ENCODE data around the gene ARHGEF4.

The ARHGEF4 gene

DNA sequence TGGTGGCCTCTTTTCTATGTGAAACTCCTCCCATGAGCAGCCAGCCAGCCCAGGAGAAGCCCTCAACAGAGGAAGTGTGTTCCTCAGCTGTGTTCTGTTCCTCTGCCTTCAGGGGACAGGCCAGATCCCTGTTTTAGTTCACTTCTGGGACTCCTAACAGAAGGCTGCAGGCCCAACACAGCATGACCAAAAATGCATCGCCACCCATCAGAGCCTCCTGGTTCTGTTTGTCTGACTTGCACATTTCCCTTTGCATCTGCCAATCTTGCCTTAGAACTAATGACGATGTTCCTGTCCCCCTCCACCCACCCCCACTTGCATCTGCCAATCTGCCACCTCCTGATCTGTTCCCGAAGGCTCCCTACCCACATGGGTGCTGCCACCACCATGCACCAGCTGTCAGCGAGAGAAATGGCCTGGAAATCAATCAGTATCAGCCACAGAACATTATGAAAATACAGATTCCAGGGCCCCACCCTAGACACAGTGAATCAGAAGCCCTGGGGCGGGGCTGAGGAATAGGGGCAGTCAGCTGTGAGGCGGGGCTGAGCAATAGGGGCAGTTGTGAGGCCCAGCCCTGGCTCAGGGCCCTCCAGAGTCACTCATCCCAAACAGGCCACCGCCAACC, 205.5 kb downstream of the ARHGEF4 start:
- Histone ChIP-seq H3K27me3 (ENCODE audit: insufficient read depth, low read length) (no peaks in the 10 kb centered on the region), H3K27ac (ENCODE audit: low read depth, low read length) (no peak overlapping the region), H3K9me3 (ENCODE audit: insufficient read depth, low read depth, low read length) (peaks cover 3% of the 10 kb centered on the region), H3K18ac (ENCODE audit: low read length) (no peak overlapping the region), H3K23ac (ENCODE audit: low read length) (no peak overlapping the region), H4K12ac (ENCODE audit: low read depth, low read length) (no peak overlapping the region), H4K8ac (ENCODE audit: low read depth, low read length) (no peak overlapping the region), H3K79me1 (ENCODE audit: low read length) (no peaks in the 10 kb centered on the region), H3K4me3 (ENCODE audit: low read depth, low read length) (no peak overlapping the region), H3K4me2 (ENCODE audit: low read length) (no peak overlapping the region), H2AK5ac (ENCODE audit: low read length) (no peak overlapping the region), H3K4ac (ENCODE audit: low read depth, low read length) (no peak overlapping the region), H3K14ac (ENCODE audit: low read length) (no peak overlapping the region), H2BK120ac (ENCODE audit: insufficient read depth, low read length, poor library complexity) (no peak overlapping the region), H3K79me2 (ENCODE audit: control insufficient read depth, insufficient read depth, low read length, poor library complexity) (no peaks in the 10 kb centered on the region), H3K36me3 (ENCODE audit: control insufficient read depth in 1 of 2, insufficient read depth in 2 of 2, low read length in 2 of 2) (peaks cover 12 to 13% of the 10 kb centered on the region in 2 experiments), H4K91ac (ENCODE audit: low read depth, low read length) (no peak overlapping the region), H3K9ac (ENCODE audit: low read length) (no peak overlapping the region), H2AFZ (ENCODE audit: insufficient read depth, low read length, poor library complexity) (no peak overlapping the region), H3K4me1 (ENCODE audit: control insufficient read depth in 1 of 2, insufficient read depth in 2 of 2, low read length in 2 of 2) (peaks cover 4 to 11% of the 10 kb centered on the region in 2 experiments), H2BK12ac (ENCODE audit: low read length) (no peak overlapping the region), H2BK5ac (ENCODE audit: low read depth, low read length, poor library complexity) (no peak overlapping the region)
- WGBS (ENCODE audit: extremely low coverage, insufficient coverage, insufficient read length), result no CpG with 5 or more reads among the region's 7 CpGs
- DNase-seq, result peak; percentile 81 to 84

DNA sequence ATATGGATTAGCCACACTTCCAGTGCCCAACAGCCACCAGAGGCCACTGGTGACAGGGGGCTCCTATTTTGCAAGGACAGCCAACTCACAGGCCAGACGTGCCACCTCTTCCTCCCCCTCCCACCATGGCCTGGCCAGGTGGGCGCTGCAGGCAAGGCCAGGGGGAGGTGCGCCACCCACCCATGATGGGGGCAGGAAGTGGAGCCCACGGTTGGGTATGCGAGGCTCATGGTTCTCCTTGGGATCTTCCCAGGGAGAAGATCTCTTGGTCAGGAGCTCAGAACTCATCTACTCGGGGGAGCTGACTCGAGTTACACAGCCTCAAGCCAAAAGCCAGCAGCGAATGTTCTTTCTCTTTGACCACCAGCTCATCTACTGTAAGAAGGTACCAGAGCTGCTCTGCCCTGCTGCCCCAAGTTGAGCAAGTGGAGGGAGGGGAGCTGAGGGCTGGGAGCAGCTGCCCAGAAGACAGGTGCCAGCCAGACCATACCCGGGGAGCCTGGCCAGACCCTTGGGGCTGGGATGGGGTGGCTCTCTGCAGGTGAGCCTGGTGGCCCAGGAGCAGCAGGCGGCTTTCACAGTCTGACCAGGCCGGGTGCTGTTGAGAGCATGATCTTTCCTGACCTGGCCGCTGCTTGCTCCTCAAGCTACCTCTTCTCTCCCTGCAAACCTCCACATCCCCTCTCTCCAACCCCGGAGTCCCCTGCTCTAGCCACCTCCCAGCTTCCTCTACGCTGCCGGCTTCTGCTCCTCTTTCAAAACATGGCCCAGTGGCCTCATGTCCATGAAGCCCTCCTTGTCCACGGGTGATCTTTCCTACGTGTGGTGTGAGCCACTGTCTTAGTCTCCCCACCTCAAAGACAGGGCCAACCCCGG, 206.7 kb downstream of the ARHGEF4 start:
- Histone ChIP-seq H3K14ac (ENCODE audit: low read length) (no peak overlapping the region), H2BK5ac (ENCODE audit: low read depth, low read length, poor library complexity) (no peak overlapping the region), H3K4ac (ENCODE audit: low read depth, low read length) (no peak overlapping the region), H4K12ac (ENCODE audit: low read depth, low read length) (no peak overlapping the region), H3K18ac (ENCODE audit: low read length) (no peak overlapping the region), H3K79me2 (ENCODE audit: control insufficient read depth, insufficient read depth, low read length, poor library complexity) (no peaks in the 10 kb centered on the region), H2BK12ac (ENCODE audit: low read length) (no peak overlapping the region), H3K4me2 (ENCODE audit: low read length) (no peak overlapping the region), H3K79me1 (ENCODE audit: low read length) (no peaks in the 10 kb centered on the region), H2AFZ (ENCODE audit: insufficient read depth, low read length, poor library complexity) (no peak overlapping the region), H3K36me3 (ENCODE audit: control insufficient read depth in 1 of 2, insufficient read depth in 2 of 2, low read length in 2 of 2) (peaks cover 19 to 21% of the 10 kb centered on the region in 2 experiments), H3K9ac (ENCODE audit: low read length) (no peak overlapping the region), H3K27ac (ENCODE audit: low read depth, low read length) (no peak overlapping the region), H3K27me3 (ENCODE audit: insufficient read depth, low read length) (no peaks in the 10 kb centered on the region), H4K91ac (ENCODE audit: low read depth, low read length) (no peak overlapping the region), H3K4me1 (ENCODE audit: control insufficient read depth in 1 of 2, insufficient read depth in 2 of 2, low read length in 2 of 2) (peaks cover 4 to 11% of the 10 kb centered on the region in 2 experiments), H2BK120ac (ENCODE audit: insufficient read depth, low read length, poor library complexity) (no peak overlapping the region), H3K9me3 (ENCODE audit: insufficient read depth, low read depth, low read length) (peaks cover 3% of the 10 kb centered on the region), H3K4me3 (ENCODE audit: low read depth, low read length) (no peak overlapping the region), H3K23ac (ENCODE audit: low read length) (no peak overlapping the region), H4K8ac (ENCODE audit: low read depth, low read length) (no peak overlapping the region), H2AK5ac (ENCODE audit: low read length) (no peak overlapping the region)
- WGBS (ENCODE audit: extremely low coverage, insufficient coverage, insufficient read length), result no CpG with 5 or more reads among the region's 18 CpGs
- DNase-seq, result no peak

DNA sequence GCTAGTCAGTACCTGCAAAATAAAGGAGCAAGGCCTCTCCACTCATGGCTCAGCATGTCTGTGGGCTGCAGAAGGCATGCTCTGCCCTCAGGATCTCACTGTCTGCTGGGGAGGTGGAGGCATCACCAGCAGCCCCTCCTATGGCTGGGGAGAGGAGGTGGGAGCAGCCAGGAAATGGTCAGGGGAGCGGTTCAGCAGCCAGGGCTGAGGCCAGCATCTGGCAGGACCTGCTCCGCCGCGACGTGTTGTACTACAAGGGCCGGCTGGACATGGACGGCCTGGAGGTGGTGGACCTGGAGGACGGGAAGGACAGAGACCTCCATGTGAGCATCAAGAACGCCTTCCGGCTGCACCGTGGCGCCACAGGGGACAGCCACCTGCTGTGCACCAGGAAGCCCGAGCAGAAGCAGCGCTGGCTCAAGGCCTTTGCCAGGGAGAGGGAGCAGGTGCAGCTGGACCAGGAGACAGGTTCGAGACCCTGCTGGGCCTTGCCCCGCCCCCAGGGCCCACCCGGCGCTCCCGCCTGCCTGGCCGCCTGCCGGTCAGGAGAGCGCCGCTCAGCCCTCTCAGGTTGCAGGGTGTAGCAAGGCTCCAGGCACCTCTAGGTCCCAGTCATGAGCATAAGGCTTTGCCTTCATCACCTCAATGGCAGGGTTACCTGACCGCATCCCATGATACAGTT, 207.5 kb downstream of the ARHGEF4 start:
- H3K79me2 ChIP-seq (ENCODE audit: control insufficient read depth, insufficient read depth, low read length, poor library complexity), result no peaks in the 10 kb centered on the region
- no CpG with 5 or more reads among the region's 24 CpGs for WGBS (ENCODE audit: extremely low coverage, insufficient coverage, insufficient read length)
- peaks cover 3% of the 10 kb centered on the region for H3K9me3 ChIP-seq (ENCODE audit: insufficient read depth, low read depth, low read length)
- H3K4me3 ChIP-seq (ENCODE audit: low read depth, low read length), result no peak overlapping the region
- no peak overlapping the region for H3K18ac ChIP-seq (ENCODE audit: low read length)
- no peaks in the 10 kb centered on the region for H3K79me1 ChIP-seq (ENCODE audit: low read length)
- H3K27me3 ChIP-seq (ENCODE audit: insufficient read depth, low read length), result no peaks in the 10 kb centered on the region
- H3K23ac ChIP-seq (ENCODE audit: low read length), result no peak overlapping the region
- peaks cover 26 to 28% of the 10 kb centered on the region in 2 experiments for H3K36me3 ChIP-seq (ENCODE audit: control insufficient read depth in 1 of 2, insufficient read depth in 2 of 2, low read length in 2 of 2)
- no peak overlapping the region for H2BK12ac ChIP-seq (ENCODE audit: low read length)
- no peak overlapping the region for H2BK120ac ChIP-seq (ENCODE audit: insufficient read depth, low read length, poor library complexity)
- no peak overlapping the region for H4K12ac ChIP-seq (ENCODE audit: low read depth, low read length)
- DNase-seq, result no peak
- H3K4me2 ChIP-seq (ENCODE audit: low read length), result no peak overlapping the region
- no peak overlapping the region for H2BK5ac ChIP-seq (ENCODE audit: low read depth, low read length, poor library complexity)
- no peak overlapping the region for H3K9ac ChIP-seq (ENCODE audit: low read length)
- no peak overlapping the region for H2AFZ ChIP-seq (ENCODE audit: insufficient read depth, low read length, poor library complexity)
- H2AK5ac ChIP-seq (ENCODE audit: low read length), result no peak overlapping the region
- H3K27ac ChIP-seq (ENCODE audit: low read depth, low read length), result no peak overlapping the region
- H4K8ac ChIP-seq (ENCODE audit: low read depth, low read length), result no peak overlapping the region
- H3K4ac ChIP-seq (ENCODE audit: low read depth, low read length), result no peak overlapping the region
- H4K91ac ChIP-seq (ENCODE audit: low read depth, low read length), result no peak overlapping the region
- H3K14ac ChIP-seq (ENCODE audit: low read length), result no peak overlapping the region
- H3K4me1 ChIP-seq (ENCODE audit: control insufficient read depth in 1 of 2, insufficient read depth in 2 of 2, low read length in 2 of 2), result peaks cover 4 to 11% of the 10 kb centered on the region in 2 experiments

DNA sequence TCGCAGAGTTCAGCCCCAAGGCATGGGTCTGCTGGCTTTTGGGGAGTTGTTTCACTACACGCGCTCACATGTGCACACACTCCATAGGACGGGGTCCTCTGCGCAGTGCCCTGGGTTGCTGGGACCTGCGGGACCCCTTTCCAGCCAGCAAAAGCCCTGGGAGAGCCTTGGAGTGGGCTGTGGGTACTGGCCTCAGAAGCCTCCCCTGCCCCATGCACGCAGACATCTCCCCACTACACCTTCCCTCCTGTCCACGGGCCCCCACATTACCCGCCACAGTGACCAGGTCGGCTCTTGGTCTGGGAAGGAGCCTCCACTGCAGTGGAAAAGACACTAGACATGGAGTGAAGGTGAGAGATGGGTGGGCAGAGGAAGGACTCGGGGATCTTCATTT, 208.0 kb downstream of the ARHGEF4 start:
- Histone ChIP-seq H3K36me3 (ENCODE audit: control insufficient read depth in 1 of 2, insufficient read depth in 2 of 2, low read length in 2 of 2) (peaks cover 29 to 31% of the 10 kb centered on the region in 2 experiments), H4K8ac (ENCODE audit: low read depth, low read length) (no peak overlapping the region), H4K12ac (ENCODE audit: low read depth, low read length) (no peak overlapping the region), H2AK5ac (ENCODE audit: low read length) (no peak overlapping the region), H3K4me1 (ENCODE audit: control insufficient read depth in 1 of 2, insufficient read depth in 2 of 2, low read length in 2 of 2) (peaks cover 4 to 11% of the 10 kb centered on the region in 2 experiments), H3K79me2 (ENCODE audit: control insufficient read depth, insufficient read depth, low read length, poor library complexity) (no peaks in the 10 kb centered on the region), H3K23ac (ENCODE audit: low read length) (no peak overlapping the region), H2BK12ac (ENCODE audit: low read length) (no peak overlapping the region), H3K14ac (ENCODE audit: low read length) (no peak overlapping the region), H2BK120ac (ENCODE audit: insufficient read depth, low read length, poor library complexity) (no peak overlapping the region), H4K91ac (ENCODE audit: low read depth, low read length) (no peak overlapping the region), H3K4me3 (ENCODE audit: low read depth, low read length) (no peak overlapping the region), H2AFZ (ENCODE audit: insufficient read depth, low read length, poor library complexity) (no peak overlapping the region), H3K9me3 (ENCODE audit: insufficient read depth, low read depth, low read length) (peaks cover 3% of the 10 kb centered on the region), H2BK5ac (ENCODE audit: low read depth, low read length, poor library complexity) (no peak overlapping the region), H3K27me3 (ENCODE audit: insufficient read depth, low read length) (no peaks in the 10 kb centered on the region), H3K9ac (ENCODE audit: low read length) (no peak overlapping the region), H3K4me2 (ENCODE audit: low read length) (no peak overlapping the region), H3K18ac (ENCODE audit: low read length) (no peak overlapping the region), H3K79me1 (ENCODE audit: low read length) (no peaks in the 10 kb centered on the region), H3K27ac (ENCODE audit: low read depth, low read length) (no peak overlapping the region), H3K4ac (ENCODE audit: low read depth, low read length) (no peak overlapping the region)
- WGBS (ENCODE audit: extremely low coverage, insufficient coverage, insufficient read length), result no CpG with 5 or more reads among the region's 11 CpGs
- DNase-seq, result no peak
